ENCODE results near the gene PDE4D. TPM values are rescaled to one million over a fixed set of nuclear protein-coding genes. Genes with fewer than 3 reads are reported as not detected.

PDE4D gene
- total and polyA plus RNA-seq, 2 of the 4 experiments (the other 2 are of a cell fraction) = 1.4 to 7.9 TPM

DNA sequence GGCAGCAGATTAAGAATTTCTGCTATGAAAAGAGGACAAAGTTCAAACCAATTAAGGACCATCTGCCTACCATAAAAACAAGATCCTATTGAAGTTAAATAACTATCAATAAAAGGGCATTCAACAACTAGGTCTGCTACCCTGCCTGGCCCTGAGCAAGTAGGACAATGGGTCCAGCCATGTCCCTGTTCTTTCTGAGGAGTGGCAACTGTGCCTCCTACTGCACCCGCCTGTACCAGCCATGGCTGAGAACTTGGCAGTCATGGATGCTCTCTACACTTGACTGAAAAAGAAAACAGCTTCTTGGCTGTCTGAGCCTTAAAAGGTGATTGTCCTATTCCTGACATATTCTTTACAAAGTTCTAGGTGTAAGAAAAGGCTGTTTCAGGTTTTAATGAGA, 652.4 kb downstream of the PDE4D start:
- H2AK9ac ChIP-seq (replicated peaks; ENCODE audit: low read depth, low read length, poor library complexity) = no peak overlapping the region
- no peak overlapping the region for H3K4me2 ChIP-seq (ENCODE audit: low read depth, low read length)
- no peak overlapping the region for H2BK15ac ChIP-seq (ENCODE audit: low read depth, low read length)
- H3K56ac ChIP-seq (ENCODE audit: extremely low read depth, insufficient read depth, low read length) = no peak overlapping the region
- no peaks in the 10 kb centered on the region for H3K4me1 ChIP-seq (ENCODE audit: control insufficient read depth, insufficient read depth, low read length)
- no peak overlapping the region for H2AK5ac ChIP-seq (ENCODE audit: low read depth, low read length)
- no peaks in the 10 kb centered on the region for H3K79me1 ChIP-seq (ENCODE audit: low read depth in 1 of 2, low read length in 2 of 2)
- no peak overlapping the region for H3K4ac ChIP-seq (ENCODE audit: low read depth, low read length)
- WGBS, 2 experiments (ENCODE audit: extremely low coverage in 2 of 2, insufficient read length in 1 of 2) = 100% methylated on average over 1 of the region's 1 CpG; no CpG with 5 or more reads in 1 of the 2 experiments
- DNase-seq = no peak
- no peak for ATAC-seq (ENCODE audit: low read depth)
- H3K27ac ChIP-seq (ENCODE audit: insufficient read depth, low read length) = no peak overlapping the region
- H4K91ac ChIP-seq (ENCODE audit: insufficient read depth, low read depth, low read length) = no peak overlapping the region
- H4K20me1 ChIP-seq (ENCODE audit: insufficient read depth, low read length) = no peaks in the 10 kb centered on the region
- H3K9me1 ChIP-seq (ENCODE audit: insufficient read depth, low read length) = no peaks in the 10 kb centered on the region
- H2BK120ac ChIP-seq (ENCODE audit: low read depth, low read length) = no peak overlapping the region
- H2BK5ac ChIP-seq (ENCODE audit: low read depth, low read length, poor library complexity, severe bottlenecking) = no peak overlapping the region
- ChIA-PET CTCF (no interaction called here), POLR2A (ENCODE audit: unreplicated experiment) (no interaction called here)
- no peak overlapping the region for H2AFZ ChIP-seq (replicated peaks; ENCODE audit: low read length, poor library complexity)
- dilution Hi-C loops (cut with HindIII; ENCODE audit: low sequenced_read_pairs, unreplicated experiment) = no loop called here
- intact Hi-C loops (cut with micrococcal nuclease) = no loop called here
- H3K18ac ChIP-seq (ENCODE audit: low read depth, low read length) = no peak overlapping the region
- H3K14ac ChIP-seq (replicated peaks; ENCODE audit: low read depth, low read length) = no peak overlapping the region
- no peak for TF ChIP-seq MAFK (IDR thresholded peaks at IDR 0.05; ENCODE audit: low read depth, low read length)
- TF ChIP-seq RAD21 (IDR thresholded peaks at IDR 0.05; ENCODE audit: low read length) = no peak
- TF ChIP-seq, protein P1, sequence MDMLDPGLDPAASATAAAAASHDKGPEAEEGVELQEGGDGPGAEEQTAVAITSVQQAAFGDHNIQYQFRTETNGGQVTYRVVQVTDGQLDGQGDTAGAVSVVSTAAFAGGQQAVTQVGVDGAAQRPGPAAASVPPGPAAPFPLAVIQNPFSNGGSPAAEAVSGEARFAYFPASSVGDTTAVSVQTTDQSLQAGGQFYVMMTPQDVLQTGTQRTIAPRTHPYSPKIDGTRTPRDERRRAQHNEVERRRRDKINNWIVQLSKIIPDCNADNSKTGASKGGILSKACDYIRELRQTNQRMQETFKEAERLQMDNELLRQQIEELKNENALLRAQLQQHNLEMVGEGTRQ (IDR thresholded peaks at IDR 0.05; ENCODE audit: low read depth, low read length) = no peak
- no peak for TF ChIP-seq MAZ (IDR thresholded peaks at IDR 0.05; ENCODE audit: borderline replicate concordance, low read depth, low read length)
- no peak for TF ChIP-seq MXI1 (IDR thresholded peaks at IDR 0.05; ENCODE audit: borderline replicate concordance, low read depth, low read length)
- no peak overlapping the region for H3K9ac ChIP-seq (ENCODE audit: low read depth, low read length)
- H4K5ac ChIP-seq (ENCODE audit: low read depth, low read length) = no peak overlapping the region
- in situ Hi-C loops (cut with MboI; ENCODE audit: low sequenced_read_pairs) = no loop called here
- no peak overlapping the region for H4K8ac ChIP-seq (ENCODE audit: low read depth in 2 of 2, low read length in 2 of 2)
- no peaks in the 10 kb centered on the region for H3K9me3 ChIP-seq (ENCODE audit: control insufficient read depth, insufficient read depth, low read length)
- H3K4me3 ChIP-seq (ENCODE audit: insufficient read depth, low read depth, low read length) = no peak overlapping the region
- H2BK20ac ChIP-seq (ENCODE audit: low read depth, low read length) = no peak overlapping the region
- H3K27me3 ChIP-seq (ENCODE audit: control insufficient read depth, insufficient read depth, low read length) = no peaks in the 10 kb centered on the region; the same call in 1 of the 2 replicates
- BruUV-seq (replicated peaks) = no TSS peak
- no peaks in the 10 kb centered on the region for H3K36me3 ChIP-seq (ENCODE audit: control insufficient read depth, insufficient read depth, low read length)
- no peak overlapping the region for H3K23ac ChIP-seq (ENCODE audit: low read depth, low read length)

Measured in IMR-90 (cell line).